Right hindlimb (tissue), 1 donor: ENCODE data around the gene R3HDM4.
"Not testable (repeated sequence)": the region's sequence is repeated elsewhere in the genome, so short reads cannot be mapped to it uniquely, and the experiment has no call there.

Source experiments
- DNase-seq: peaks from one replicate; pipeline ENCODE4 v3.0.0-alpha.2; 2018

Gene R3HDM4

DNA sequence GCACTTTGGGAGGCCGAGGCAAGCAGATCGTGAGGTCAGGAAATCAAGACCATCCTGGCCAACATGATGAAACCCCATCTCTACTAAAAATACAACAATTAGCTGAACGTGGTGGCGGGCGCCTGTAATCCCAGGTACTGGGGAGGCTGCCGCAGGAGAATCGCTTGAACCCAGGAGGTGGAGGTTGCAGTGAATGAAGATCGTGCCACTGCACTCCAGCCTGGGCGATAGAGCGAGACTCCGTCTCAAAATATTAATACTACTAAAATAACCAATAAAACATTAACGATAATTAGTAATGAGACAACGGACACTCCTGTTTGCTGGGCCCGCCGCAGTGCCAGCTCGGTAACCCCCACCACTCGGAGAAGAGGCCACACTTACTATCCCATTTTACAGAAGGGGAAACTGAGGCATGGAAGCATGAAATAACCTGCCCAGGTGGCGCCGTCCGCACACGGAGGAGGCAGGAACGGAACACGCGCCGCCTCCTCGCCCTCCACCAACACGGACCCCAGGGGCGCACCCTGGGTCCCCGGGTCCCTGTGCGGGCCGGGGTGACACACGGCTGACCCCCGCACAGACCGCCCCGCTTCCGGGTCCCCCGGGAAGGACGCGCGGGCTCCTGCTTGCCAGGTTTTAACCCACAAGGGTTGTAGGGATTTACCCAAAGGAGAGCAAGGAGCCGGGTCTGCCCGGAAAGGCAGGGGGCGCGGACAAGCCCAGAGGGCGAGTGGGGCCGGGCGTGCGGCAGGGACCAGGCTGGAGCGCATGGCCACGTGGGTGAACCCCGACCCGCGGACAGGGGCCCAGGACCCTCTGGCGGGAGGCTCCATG is 1.6 kb downstream of the R3HDM4 start:
- no peak for DNase-seq

DNA sequence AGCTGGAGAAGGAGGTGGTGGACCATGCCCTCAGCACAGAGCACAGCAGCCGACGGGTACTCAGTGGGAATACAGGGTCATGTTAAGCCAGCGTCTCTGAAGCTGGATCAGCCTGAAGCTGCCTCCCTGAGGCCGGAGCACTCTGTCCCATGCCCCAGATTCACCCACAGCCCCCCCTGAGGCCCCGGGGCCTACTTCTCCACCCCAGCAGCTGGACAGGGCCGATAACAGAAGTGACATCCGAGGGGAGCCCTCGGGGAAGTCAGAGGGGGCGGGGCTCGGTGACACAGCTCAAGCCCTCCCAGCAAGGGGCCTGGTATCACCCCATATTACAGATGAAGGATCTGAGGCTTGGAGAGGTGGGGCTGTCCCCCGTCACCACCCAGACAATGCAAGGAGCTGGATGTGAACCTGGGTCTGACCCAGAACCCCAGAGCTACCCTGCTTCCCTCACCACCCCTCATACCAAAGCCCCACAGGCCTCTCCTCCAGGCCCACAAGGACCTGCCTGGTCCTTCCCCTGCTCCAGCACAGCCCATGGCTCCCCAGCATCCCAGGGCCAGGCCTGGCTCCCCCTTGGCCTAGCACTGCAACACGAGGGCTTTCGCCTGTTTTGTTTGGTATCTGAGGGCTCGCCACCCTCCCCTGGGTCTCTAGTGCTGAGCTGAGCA is 5.7 kb downstream of the R3HDM4 start:
- no peak for DNase-seq

DNA sequence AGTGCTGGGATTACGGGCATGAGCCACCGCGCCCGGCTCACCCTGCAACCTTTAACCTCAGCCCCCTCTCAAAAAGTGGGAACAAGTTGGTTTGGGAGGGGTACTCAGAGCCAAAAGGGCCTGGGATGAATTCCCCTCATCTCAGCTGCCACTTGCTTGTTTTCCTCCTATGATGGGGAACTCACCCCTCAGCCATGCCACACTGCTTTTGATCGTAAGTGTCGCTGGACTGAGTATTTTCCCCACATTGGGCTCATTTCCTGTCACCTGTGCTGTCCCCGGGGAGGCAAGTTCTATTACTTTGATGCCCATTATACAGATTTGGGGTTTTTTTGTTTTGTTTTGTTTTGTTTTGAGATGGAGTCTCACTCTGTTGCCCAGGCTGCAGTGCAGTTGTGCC is 6.5 kb downstream of the R3HDM4 start:
- DNase-seq = no peak

DNA sequence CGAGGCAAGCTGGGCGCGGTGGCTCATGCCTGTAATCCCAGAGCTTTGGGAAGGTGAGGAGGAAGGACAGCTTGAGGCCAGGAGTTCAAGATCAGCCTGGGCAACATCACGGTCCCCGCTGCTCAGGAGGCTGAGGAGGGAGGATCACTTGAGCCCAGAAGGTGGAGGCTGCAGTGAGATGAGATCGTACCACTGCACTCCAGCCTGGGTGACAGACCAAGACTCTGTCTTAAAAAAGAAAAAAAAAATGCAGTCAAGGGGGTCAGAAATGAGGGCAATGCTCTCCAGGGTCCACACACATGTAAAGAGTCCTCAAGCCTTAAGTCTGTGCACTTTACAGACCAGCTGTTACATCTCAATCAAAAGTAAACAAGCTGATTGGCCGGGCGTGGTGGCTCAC is 8.5 kb downstream of the R3HDM4 start:
- DNase-seq = no peak

DNA sequence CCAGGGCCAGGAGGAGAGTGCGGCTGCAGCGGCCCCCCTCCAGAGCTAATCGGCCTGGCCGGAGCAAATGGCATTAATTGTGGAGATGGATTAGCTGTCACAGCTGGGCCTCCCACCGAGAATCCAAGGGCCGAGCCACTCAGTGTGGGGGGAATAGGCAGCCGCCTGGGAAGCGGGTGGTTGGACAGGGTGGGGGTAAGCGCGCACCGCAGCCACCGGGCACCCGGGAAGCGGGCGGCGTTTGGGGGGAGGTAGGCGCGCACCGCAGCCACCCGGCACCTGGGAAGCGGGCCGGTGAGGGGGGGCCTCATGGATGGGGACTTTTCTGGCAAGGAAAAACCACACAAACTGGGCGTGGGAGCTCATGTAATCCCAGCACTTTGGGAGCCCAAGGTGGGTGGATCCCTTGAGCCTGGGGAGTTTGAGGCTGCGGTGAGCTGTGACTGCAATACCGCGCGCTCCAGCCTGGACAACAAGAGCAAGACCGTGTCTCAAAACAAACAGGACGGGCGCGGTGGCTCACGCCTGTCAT is 9.7 kb downstream of the R3HDM4 start:
- no peak for DNase-seq

DNA sequence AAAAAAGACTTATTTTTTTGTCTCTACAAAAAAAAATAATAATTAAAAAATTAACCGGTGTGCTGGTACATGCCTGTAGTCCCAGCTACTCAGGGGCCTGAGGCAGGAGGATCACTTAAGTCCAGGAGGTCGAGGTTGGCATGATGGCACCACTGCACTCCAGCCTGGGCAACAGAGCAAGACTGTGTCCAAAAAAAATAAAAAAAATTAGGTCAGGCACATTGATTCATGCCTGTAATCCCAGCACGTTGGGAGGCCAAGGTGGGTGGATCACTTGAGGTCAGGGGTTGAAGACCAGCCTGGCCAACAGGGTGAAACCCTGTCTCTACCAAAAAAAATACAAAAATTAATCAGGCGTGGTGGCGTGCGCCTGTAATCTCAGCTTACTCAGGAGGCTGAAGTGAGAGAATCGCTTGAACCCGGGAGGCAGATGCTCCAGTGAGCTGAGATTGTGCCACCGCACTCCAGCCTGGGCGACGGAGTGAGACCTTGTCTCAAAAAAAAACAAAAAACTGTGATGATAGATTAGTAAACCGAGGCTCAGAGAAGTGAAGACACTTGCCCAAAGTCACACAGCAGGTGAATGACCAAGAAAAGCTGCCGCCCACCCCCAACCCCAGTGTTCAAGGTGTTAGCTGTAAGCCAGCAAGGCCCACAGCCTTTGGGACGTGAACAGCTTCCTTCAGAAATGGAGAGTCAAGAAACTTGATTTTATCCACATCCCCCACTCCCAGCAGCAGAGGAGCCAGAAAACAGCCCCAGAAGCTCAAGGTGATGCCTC is 10.4 kb downstream of the R3HDM4 start:
- DNase-seq = no peak

DNA sequence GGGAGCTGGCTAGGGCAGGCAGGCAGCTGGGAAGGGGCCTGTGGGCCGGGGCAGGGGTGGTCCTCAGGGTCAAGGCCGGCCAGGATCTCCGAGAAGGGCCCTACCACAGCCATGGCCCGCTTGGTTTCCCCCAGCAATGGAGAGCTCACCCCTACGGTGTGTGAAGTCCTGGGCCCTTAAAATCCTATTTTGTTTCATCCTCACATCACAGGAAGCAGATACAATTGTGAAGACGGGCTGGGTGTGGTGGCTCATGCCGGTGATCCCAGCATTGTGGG is 11.0 kb downstream of the R3HDM4 start:
- no peak for DNase-seq

DNA sequence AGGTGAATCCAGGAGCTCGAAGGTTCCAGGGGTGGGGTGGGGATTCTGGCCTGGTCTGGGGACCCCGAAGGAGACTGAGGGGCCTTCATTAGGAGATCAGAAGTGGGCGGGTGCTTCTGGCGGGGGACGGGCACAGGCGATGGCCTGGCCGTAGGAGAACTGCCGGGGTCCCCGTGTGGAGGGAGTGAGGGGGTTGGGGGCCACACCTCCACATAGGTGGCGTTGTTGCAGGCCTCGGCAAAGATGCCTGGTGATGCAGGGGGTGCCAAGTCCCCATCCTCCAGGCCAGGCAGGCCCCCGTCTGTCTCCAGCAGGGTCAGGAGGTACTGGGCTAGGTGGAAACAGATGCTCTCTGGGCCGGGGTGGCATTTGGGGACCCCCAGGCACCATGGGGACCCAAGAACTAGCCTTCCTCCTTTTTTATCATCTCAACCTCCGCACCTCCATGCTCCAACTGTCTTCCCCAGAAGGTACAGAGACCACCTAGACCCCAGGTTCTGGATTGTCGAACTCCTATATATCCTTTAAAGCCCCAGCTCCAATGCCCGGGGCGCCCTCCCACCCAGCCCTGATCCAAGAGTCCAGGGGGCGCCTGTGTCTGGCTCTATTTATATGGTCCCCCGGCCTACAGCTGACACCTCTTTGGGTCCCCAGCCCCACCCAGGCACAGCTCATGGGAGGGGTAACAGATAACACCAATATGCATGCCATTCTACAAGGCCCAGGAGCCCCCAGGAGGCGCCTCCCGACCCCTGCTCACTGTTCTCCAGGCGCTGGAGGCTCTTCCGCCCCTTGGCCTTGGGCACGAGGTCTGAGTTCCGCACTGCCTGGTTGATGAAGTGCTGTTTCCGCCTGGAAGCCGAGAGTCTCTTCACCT is 11.6 kb downstream of the R3HDM4 start:
- no peak for DNase-seq

DNA sequence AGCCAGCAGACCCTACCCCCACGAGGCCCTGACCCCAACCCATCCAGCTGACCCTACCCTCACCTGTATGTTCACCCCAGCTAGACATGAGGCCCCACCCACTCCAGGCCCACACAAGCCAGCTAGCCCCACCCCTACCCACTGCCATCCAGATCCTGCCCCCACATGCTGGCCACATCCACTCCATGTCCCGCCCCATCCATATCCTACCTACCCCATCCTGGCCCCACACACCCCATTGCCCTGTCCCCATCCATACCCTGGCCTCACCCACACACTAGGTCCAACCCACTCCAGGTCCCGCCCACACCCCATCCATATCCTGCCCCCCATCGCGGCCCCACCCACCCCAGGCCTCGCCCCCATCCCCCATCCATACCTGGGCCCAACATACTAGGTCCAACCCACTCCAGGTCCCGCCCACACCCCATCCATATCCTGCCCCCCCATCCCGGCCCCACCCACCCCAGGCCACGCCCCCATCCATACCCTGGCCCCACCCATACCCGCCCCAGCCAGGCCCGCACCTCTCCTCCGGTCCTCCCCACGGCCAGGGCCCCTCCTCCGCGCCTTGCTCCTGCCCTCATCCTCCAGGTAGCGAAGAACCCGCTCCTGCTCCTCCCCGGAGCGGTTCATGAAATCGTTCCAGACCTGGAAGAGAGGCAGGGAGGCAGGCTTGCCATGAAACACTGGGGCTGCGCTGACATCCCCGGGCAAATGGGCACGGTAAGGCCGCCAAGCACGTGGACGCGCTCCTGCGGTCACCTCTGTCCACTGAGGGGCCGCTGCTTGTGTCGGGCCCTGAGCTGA is 12.5 kb downstream of the R3HDM4 start:
- DNase-seq = no peak

DNA sequence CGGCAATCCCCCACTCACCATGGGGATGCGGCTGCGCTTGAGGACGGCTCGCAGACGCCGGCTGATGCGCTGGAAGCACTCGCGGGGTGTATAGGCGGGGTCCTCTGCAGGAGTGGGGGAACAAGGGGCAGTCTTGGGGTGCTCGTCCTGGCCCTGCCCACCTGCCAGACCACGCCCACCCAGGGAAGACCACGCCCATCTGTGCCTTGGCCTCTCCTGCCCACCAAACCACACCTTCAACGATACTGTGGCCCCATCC is 13.0 kb downstream of the R3HDM4 start:
- no peak for DNase-seq

DNA sequence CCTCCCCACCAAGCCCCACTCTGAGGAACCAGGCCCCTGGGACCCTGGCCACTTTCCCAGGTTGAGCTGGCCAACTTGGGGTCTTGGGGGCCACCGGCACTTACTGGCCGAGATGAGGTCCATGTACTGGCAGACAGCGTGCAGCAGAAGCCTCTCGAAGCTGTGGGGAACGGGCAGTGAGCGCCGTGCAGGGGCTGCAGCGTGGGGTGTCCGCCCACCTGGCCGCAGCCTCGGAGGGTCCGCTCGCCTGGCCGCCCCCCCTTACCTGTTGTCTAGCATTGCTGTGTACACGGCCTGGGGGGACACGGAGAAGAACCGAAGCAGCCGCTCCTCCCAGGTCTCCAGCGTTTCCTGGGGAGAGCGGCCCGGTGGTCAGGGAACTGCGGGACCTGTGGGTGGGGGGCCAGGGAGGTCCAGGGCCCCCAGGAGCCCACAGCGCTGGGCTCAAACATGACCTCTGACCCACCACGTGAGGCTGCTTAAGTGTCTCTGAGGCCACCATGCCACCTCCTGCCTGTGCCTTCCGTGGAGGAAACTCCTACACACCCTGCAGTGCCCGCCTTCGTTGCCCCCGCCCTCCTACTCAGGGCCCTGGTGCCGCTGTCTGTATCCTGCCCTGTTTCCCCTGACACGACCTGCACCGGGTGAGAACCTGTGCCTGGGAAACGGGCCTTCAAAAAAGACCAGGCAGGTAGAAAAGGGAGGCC is 13.5 kb downstream of the R3HDM4 start:
- DNase-seq = no peak

DNA sequence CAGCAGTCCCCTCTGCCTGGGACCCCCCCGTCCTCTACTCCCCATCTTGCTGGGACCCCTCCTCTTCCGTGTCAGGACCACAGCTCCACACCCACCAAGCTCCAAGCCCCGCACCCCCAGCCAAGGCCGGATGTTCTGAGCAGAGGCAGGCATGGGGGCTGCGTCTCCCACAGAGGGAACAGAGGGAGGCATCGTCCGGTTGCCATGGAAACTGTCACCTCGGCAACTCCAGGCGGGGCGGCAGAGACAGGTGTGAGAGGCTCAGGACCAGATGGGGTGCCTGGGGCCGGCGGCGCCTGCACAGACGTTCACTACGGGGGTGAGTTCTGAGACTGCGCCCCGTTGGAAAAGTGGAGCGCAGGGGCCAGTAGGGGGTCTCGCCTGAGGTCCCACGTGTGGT is 14.4 kb downstream of the R3HDM4 start:
- DNase-seq = no peak

DNA sequence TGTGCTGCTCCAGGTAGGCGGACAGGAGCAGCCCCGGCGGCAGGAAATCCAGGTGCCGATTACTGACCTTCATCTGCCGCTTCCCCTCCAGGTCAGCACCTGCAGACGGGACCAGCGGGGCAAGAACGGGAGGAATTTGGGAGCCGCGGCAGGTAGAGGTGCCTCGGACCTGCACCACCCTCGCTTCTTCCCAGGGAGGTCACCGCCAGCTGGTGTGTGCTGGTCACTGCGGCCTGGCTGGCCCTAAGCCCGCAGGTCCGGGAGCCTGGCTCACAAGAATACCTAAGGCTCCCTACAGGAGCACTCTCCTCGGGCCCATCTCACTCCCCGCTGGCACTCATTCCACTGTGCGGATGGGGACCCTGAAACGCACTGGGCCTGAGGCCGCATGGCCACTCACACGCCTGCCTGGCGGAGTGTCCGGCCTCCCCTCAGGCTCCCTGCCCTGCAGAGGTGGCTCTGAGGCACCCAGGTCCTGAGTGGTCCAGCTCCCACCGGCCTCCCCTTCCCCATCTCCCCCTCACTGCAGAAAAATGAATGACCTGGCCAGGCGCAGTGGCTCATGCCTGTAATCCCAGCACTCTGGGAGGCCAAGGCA is 15.5 kb downstream of the R3HDM4 start:
- DNase-seq = peak; percentile 15

DNA sequence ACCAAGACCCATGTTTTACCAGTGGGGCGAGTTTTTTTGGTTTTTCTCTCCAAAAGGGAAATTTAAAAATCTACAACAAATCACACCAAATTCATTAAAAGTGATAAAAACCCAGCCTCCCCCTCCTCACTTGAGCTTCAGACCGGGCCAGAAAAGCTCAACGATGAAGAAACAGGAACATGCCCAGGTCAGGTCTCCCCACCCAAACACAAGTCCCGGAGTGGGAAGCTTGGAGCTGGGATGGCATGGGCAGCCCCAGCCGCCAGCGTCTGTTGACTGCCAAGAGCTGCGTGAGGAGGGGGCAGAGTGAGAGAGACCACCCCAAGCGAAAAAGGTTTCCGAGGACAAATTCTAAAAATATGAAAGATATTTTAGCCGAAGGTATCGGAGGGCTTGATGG is 16.0 kb downstream of the R3HDM4 start:
- no peak for DNase-seq

DNA sequence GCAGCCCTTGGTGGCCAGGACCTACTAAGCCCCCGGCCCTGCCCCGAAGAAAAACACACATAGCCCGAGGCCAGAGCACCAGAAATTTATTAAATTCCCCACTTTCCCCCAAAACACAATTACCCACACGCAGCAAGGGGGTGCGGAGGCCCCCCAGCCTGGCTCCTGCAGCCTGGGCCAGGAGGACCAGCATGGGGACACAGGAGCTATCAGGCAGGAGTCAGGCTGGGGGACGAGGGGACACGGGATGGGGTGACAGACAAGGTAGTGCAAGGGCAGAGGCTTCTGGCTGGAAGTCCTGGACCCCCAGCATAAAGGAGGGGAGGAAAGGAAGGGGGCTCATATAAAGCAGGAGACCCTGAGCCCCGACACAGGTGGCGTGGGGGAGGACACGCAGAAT is 16.6 kb downstream of the R3HDM4 start:
- no peak for DNase-seq

DNA sequence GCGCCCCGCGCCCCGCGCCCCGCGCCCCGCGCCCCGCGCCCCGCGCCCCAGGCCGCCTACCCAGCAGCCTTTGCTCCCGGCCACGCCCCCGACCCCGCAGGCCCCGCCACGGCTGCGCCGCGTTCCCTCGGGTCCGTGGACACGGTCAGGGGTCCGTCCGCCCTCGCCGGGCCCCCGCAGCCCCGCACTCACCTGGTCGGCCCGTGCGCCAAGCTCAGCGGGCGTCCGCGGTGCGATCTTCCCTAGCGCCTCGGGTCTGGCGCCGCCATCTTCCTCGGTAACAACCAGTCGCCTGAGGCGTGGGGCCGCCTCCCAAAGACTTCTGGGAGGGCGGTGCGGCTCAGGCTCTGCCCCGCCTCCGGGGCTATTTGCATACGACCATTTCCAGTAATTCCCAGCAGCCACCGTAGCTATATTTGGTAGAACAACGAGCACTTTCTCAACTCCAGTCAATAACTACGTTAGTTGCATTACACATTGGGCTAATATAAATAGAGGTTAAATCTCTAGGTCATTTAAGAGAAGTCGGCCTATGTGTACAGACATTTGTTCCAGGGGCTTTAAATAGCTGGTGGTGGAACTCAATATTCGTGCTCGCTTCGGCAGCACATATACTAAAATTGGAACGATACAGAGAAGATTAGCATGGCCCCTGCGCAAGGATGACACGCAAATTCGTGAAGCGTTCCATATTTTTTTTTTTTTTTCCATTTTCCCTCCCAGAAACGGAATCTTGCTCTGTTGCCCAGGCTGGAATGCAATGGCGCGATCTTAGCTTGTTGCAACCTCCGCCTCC is 19.9 kb downstream of the R3HDM4 start, which contains the start of the genes MED16 and RNU6-9:
MED16 (minus strand) TSS at position 294 of the 796 bp plus-strand sequence. CDS start 2,056 bp downstream, outside the sequence.
RNU6-9 (plus strand) TSS at position 591 of the 796 bp plus-strand sequence.
- peak; percentile 94 for DNase-seq

DNA sequence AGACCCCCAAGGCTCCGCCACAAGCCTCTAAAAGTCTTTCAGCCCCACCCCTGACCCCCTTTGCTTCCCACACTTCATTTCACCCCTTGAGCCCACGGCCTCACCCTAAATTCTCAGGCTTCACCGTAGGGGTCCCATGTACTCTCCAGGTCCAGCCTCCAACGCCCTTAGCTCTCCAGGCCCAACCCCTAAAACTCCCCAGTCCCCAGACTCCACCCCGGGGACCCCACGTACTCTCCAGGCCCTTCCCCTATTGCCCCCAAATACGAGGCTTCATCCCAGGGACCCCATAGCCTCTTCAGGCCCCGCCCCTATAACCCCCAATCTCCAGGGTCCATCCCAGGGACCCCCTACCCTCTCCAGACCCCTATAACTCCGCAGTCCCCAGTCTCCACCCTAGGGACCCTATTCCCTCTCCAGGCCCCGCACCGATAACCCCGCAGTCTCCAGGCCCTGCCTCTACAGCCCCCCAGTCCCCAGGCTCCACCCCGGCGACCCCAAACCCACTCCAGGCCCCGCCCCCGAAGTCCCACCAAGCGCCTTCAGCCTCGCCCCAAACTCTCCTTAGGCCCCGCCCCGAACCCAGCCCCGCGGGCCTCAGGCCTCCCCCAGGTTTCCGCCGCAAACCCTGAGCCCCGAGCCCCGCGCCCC is 20.7 kb downstream of the R3HDM4 start:
- peak; percentile 63 for DNase-seq

DNA sequence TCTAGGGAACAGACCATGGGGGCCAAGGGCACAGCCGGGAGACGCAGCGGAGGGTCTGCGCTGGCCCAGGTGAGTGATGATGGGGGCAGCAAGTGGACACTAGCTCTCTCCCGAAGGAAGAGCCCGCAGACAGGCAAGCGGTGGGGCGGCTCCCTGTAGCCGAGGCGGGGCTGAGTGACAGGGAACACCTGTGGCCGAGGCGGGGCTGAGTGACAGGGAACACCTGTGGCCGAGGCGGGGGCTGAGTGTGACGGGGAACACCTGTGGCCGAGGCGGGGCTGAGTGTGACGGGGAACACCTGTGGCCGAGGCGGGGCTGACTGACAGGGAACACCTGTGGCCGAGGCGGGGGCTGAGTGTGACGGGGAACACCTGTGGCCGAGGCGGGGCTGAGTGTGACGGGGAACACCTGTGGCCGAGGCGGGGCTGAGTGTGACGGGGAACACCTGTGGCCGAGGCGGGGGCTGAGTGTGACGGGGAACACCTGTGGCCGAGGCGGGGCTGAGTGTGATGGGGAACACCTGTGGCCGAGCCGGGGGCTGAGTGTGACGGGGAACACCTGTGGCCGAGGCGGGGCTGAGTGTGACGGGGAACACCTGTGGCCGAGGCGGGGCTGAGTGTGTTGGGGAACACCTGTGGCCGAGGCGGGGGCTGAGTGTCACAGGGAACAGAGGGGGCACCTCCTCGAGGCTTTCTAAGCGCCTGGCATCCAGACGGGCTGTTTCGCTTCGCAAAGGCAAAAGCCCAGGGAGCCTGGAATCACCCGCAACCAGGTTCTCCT is 21.4 kb downstream of the R3HDM4 start:
- not testable (repeated sequence) for DNase-seq
